Testis (tissue), 5 donors: ENCODE data around the gene YBX2. TPM values are rescaled to one million over a fixed set of nuclear protein-coding genes. Genes with fewer than 3 reads are reported as not detected.
"Not testable (repeated sequence)": the region's sequence is repeated elsewhere in the genome, so short reads cannot be mapped to it uniquely, and the experiment has no call there.

Experiments used
- DNase-seq: peaks from one replicate; pipeline ENCODE4 v3.0.0-alpha.2; 2019
- H3K27ac ChIP-seq, 2 donors: fragments of 200-600 bp; sonication (generic); one replicate each; pipeline ENCODE4 v1.5.1; 2019
- H3K27me3 ChIP-seq: fragments of 200-600 bp; sonication (generic); one replicate; pipeline ENCODE4 v1.5.1; 2019
- H3K36me3 ChIP-seq: fragments of 200-600 bp; sonication (generic); one replicate; pipeline ENCODE4 v1.5.1; 2017; ENCODE audit warnings: low read depth; ENCODE audit errors: missing control alignments
- H3K4me1 ChIP-seq: fragments of 200-600 bp; sonication (generic); one replicate; pipeline ENCODE4 v1.5.1; 2019
- H3K4me3 ChIP-seq, 2 donors: fragments of 200-600 bp; sonication (generic); one replicate each; pipeline ENCODE4 v1.5.1; 2017 to 2019
- H3K9me3 ChIP-seq: fragments of 200-600 bp; sonication (generic); one replicate; pipeline ENCODE4 v1.5.1; 2017
- POLR2A ChIP-seq: fragments of 450-650 bp; IDR thresholded peaks from one replicate; pipeline ENCODE4 v1.6.1; 2017; ENCODE audit warnings: antibody characterized with exemption, mild to moderate bottlenecking, moderate library complexity
- WGBS, 2 donors: methylation state at CpG; one replicate each; pipeline ENCODE4 v1.1.5; 2018; 5-methylcytosine and 5-hydroxymethylcytosine counted together
- intact Hi-C: fragments of 100-400 bp; cut with DNase I; formaldehyde crosslinking; loops from one replicate; pipeline ENCODE4 v1.15.1; 2023; ENCODE audit warnings: low total_unique reads
- long read RNA-seq, 2 donors: transcript quantifications; one replicate each; lab custom pipeline, GENCODE V29; 2026
- polyA plus RNA-seq: library from polyadenylated mRNA; stranded (reverse); fragments of 350-450 nt; fragmentation: Illumina TruSeq; extraction: RNeasy Lipid Tissue Mini Kit (QIAGEN cat#74804); gene quantifications from one replicate; pipeline ENCODE4 v1.2.3, GENCODE V29; 2014; ENCODE audit warnings: low read depth, low replicate concordance; ENCODE audit not compliant: insufficient read depth
- total RNA-seq, 2 donors: library from RNA; depleted of rRNA; stranded (reverse); fragments of >200 nt; gene quantifications; one replicate each; pipeline ENCODE4 v1.2.3, GENCODE V29; 2016
- TF ChIP-seq, protein P1 (sequence below), 3 experiments: fragments of 450-650 bp in 2 of 3; fragments of 200-600 bp in 1 of 3; sonication (generic) in 1 of 3; IDR thresholded peaks; one replicate each; pipeline ENCODE4 v1.5.1; 2016 to 2019; ENCODE audit warnings: antibody characterized with exemption in 3 of 3, mild to moderate bottlenecking in 2 of 3, moderate library complexity in 1 of 3

The YBX2 gene
- total RNA-seq, result 100 to 1,000 TPM; 276 to 549 TPM
- 1,120 TPM for polyA plus RNA-seq
- long read RNA-seq, donor 1, partial matches to known transcripts, result 0 of 1 reads
- long read RNA-seq, donor 1, other reads (novel, unspliced or antisense), result 0 of 1 reads
- long read RNA-seq, donor 2, result 0 reads

DNA sequence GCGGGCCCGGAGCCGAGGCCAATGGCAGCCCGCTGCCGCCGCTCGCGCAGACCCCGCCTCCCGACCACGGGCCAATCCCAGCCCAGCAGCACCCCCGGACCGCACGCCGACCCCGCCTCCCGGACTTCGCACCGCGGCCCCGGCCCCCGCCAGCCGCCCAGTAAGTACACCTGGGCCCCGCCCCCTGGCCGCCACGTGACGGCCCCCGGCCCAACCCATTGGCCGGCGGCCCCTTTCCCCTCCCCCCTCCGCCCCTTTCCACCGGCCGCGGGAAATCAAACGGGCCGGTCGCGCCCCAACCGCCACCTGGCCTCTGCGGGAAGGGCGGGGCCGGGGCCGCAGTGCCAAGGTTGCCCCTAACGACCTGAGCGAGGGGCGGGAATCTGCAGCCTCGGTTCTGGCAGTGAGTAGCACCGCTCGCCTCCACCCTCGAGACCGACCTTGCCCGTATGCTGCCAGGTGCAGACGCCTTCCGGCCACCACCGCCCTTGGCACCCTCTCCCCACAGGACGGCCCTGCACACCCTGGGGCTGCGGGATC is at the start of gene YBX2:
YBX2 (minus strand) TSS at position 26 of the 540 bp plus-strand sequence. CDS start 139 bp downstream, outside the sequence.
- peak; percentile 89 for DNase-seq
- Histone ChIP-seq H3K4me3 (peak within 1 kb of the TSS; percentile 42 to 50), H3K27ac (peak within 1 kb of the TSS; percentile 36 to 44)

DNA sequence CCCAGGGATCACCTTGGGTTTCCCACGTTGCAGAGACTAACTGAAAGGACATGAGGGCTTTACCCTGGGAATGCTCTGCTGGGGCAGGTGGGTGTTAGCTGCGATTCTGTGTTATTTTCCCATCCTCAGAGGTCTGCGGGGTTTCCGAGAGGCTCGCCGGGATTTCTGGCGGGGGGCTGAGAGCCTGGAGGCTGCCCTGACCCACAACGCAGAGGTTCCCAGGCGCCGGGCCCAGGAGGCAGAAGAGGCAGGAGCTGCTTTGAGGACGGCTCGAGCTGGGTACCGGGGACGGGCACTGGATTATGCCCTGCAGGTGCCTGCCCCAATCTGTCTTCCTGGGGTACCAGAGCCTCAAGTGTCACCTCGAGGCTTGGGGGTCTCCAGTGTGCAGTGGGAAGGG is 48.8 kb upstream of the YBX2 start:
- 60 to 66% methylated on average over 10 to 15 of the region's 15 CpGs for WGBS, 2 donors
- TF ChIP-seq, protein P1, sequence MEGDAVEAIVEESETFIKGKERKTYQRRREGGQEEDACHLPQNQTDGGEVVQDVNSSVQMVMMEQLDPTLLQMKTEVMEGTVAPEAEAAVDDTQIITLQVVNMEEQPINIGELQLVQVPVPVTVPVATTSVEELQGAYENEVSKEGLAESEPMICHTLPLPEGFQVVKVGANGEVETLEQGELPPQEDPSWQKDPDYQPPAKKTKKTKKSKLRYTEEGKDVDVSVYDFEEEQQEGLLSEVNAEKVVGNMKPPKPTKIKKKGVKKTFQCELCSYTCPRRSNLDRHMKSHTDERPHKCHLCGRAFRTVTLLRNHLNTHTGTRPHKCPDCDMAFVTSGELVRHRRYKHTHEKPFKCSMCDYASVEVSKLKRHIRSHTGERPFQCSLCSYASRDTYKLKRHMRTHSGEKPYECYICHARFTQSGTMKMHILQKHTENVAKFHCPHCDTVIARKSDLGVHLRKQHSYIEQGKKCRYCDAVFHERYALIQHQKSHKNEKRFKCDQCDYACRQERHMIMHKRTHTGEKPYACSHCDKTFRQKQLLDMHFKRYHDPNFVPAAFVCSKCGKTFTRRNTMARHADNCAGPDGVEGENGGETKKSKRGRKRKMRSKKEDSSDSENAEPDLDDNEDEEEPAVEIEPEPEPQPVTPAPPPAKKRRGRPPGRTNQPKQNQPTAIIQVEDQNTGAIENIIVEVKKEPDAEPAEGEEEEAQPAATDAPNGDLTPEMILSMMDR (IDR thresholded peaks at IDR 0.05), result no peak
- no peak for TF ChIP-seq POLR2A
- no peak overlapping the region for H3K4me3 ChIP-seq
- H3K27ac ChIP-seq, result no peak overlapping the region
- H3K36me3 ChIP-seq, result no peaks in the 10 kb centered on the region
- H3K9me3 ChIP-seq, result no peaks in the 10 kb centered on the region
- H3K4me1 ChIP-seq, result no peaks in the 10 kb centered on the region
- DNase-seq, result no peak
- H3K27me3 ChIP-seq, result no peaks in the 10 kb centered on the region
- intact Hi-C loops, result no loop called here

More for the DNA sequence above, at the start of gene YBX2:
- Histone ChIP-seq H3K27me3 (no peaks in the 10 kb centered on the region), H3K4me1 (peaks cover 30% of the 10 kb centered on the region), H3K9me3 (no peaks in the 10 kb centered on the region), H3K36me3 (no peaks in the 10 kb centered on the region)
- intact Hi-C loops, result no loop called here
- 2 to 4% methylated on average over 8 to 18 of the region's 57 CpGs for WGBS, 2 donors
- TF ChIP-seq, protein P1 (IDR thresholded peaks at IDR 0.05), result no peak
- TF ChIP-seq POLR2A, result no peak

DNA sequence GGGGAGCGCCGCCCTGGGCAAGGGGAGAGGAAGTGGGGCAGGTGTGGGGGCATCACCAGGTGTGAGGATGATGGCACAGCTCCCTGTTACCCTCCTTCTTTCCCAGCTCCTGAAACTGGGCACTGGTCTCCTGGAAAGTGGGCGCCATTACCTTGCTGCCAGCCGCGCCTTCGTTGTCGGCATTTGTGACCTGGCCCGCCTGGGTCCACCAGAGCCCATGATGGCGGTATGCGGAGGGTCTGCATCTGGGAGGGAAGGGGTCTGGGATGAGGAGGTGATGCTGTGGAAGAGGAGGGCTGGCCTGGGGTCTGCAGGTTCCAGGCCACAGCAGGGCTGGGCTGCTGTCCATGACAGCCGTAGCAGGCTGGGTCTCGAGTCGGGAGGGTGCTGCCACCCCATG is 47.4 kb upstream of the YBX2 start:
- H3K36me3 ChIP-seq, result no peaks in the 10 kb centered on the region
- no peak overlapping the region for H3K4me3 ChIP-seq
- no peak overlapping the region for H3K27ac ChIP-seq
- H3K9me3 ChIP-seq, result no peaks in the 10 kb centered on the region
- TF ChIP-seq POLR2A, result no peak
- DNase-seq, result no peak
- intact Hi-C loops, result no loop called here
- WGBS, 2 donors, result 87% methylated on average over 8 to 13 of the region's 13 CpGs
- H3K27me3 ChIP-seq, result no peaks in the 10 kb centered on the region
- H3K4me1 ChIP-seq, result no peaks in the 10 kb centered on the region

DNA sequence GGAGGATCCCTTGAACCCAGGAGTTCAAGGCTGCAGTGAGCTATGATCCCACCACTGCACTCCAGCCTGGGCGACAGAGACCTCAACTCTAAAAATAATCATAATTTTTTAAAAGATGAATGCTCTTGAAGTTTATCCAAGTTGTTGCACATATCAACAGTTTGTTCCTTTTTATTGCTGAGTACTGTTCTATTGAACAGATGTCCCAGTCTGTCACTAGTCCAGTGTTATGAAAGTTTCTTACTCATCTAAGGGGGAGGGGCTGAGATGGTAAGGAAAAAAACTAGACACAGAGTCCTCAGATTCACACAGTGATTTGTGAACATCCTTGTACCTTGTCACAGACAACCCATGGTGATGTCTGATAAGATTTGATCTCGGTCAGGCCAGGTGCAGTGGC is 45.7 kb upstream of the YBX2 start:
- no peaks in the 10 kb centered on the region for H3K9me3 ChIP-seq
- TF ChIP-seq, protein P1 (IDR thresholded peaks at IDR 0.05), result no peak
- no peak for TF ChIP-seq POLR2A
- no peaks in the 10 kb centered on the region for H3K27me3 ChIP-seq
- intact Hi-C loops, result no loop called here
- no peaks in the 10 kb centered on the region for H3K4me1 ChIP-seq
- no peak overlapping the region for H3K4me3 ChIP-seq
- no peak overlapping the region for H3K27ac ChIP-seq
- no peaks in the 10 kb centered on the region for H3K36me3 ChIP-seq
- WGBS, 2 donors, result 70 to 75% methylated on average over 2 of the region's 2 CpGs
- no peak for DNase-seq

DNA sequence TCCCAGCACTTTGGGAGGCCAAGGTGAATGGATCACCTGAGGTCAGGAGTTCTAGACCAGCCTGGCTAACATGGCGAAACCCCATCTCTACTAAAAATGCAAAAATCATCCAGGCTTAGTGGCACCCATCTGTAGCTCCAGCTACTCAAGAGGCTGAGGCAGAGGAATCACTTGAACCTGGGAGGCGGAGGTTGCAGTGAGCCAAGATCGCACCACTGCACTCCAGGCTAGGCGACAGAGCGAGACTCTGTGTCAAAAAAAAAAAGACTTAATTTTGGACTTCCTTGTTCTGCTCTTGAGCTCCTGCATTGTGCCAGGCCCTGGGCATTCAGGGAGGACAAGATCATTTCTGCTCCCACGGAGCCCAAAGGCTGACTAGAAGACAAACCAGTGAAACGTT is 43.2 kb upstream of the YBX2 start:
- intact Hi-C loops, H3K27ac ChIP-seq, H3K36me3 ChIP-seq, H3K27me3 ChIP-seq, H3K4me1 ChIP-seq, H3K4me3 ChIP-seq, H3K9me3 ChIP-seq, DNase-seq: not testable (repeated sequence)
- 72 to 79% methylated on average over 7 of the region's 7 CpGs for WGBS, 2 donors
